Mesendoderm (in vitro differentiated cells): Measurements from ENCODE around the gene MT1X.

Experiments used
- DNase-seq: peaks from one replicate; pipeline ENCODE4 v3.0.0; 2013
- H2AK5ac ChIP-seq: 2 replicates; pipeline ENCODE4 v1.6.1; 2013; ENCODE audit warnings: low read length, inconsistent platforms
- H2BK120ac ChIP-seq: 2 replicates; pipeline ENCODE4 v1.6.1; 2013; ENCODE audit warnings: low read depth, mild to moderate bottlenecking, low read length, moderate library complexity, mixed read lengths
- H2BK15ac ChIP-seq: replicated peaks from 2 replicates; pipeline ENCODE4 v1.6.1; 2013; ENCODE audit warnings: low read depth, mild to moderate bottlenecking, moderate library complexity
- H2BK5ac ChIP-seq: 2 replicates; pipeline ENCODE4 v1.6.1; 2013; ENCODE audit warnings: low read length, inconsistent platforms
- H3K18ac ChIP-seq: 2 replicates; pipeline ENCODE4 v1.6.1; 2013; ENCODE audit warnings: mild to moderate bottlenecking, low read length, mixed read lengths
- H3K23ac ChIP-seq: one replicate; pipeline ENCODE4 v1.6.1; 2013; ENCODE audit warnings: low read length
- H3K27ac ChIP-seq: 2 replicates; pipeline ENCODE4 v1.5.1; 2013; ENCODE audit warnings: low read depth, mild to moderate bottlenecking, inconsistent platforms, low read length, moderate library complexity
- H3K27me3 ChIP-seq: 2 replicates; pipeline ENCODE4 v1.6.1; 2013; ENCODE audit warnings: low read length, control low read depth, mild to moderate bottlenecking, inconsistent platforms; ENCODE audit not compliant: insufficient read depth, poor library complexity
- H3K36me3 ChIP-seq: 2 replicates; pipeline ENCODE4 v1.6.1; 2013; ENCODE audit warnings: low read length, inconsistent platforms; ENCODE audit not compliant: control insufficient read depth, insufficient read depth
- H3K4ac ChIP-seq: one replicate; pipeline ENCODE4 v1.6.1; 2013; ENCODE audit warnings: low read depth, mild to moderate bottlenecking, low read length, moderate library complexity
- H3K4me1 ChIP-seq: 2 replicates; pipeline ENCODE4 v1.6.1; 2013; ENCODE audit warnings: low read depth, low read length, inconsistent platforms; ENCODE audit not compliant: control insufficient read depth
- H3K4me2 ChIP-seq: 2 replicates; pipeline ENCODE4 v1.6.1; 2013; ENCODE audit warnings: low read length
- H3K4me3 ChIP-seq: 2 replicates; pipeline ENCODE4 v1.5.1; 2013; ENCODE audit warnings: mild to moderate bottlenecking, low read length
- H3K56ac ChIP-seq: one replicate; pipeline ENCODE4 v1.6.1; 2013; ENCODE audit warnings: low read length
- H3K79me1 ChIP-seq: 2 replicates; pipeline ENCODE4 v1.6.1; 2013; ENCODE audit warnings: low read length, inconsistent platforms
- H3K79me2 ChIP-seq: 2 replicates; pipeline ENCODE4 v1.6.1; 2013; ENCODE audit warnings: mild to moderate bottlenecking, low read length; ENCODE audit not compliant: control insufficient read depth, insufficient read depth
- H3K9ac ChIP-seq: 2 replicates; pipeline ENCODE4 v1.6.1; 2013; ENCODE audit warnings: low read length, inconsistent platforms
- H4K5ac ChIP-seq: one replicate; pipeline ENCODE4 v1.6.1; 2013; ENCODE audit warnings: low read length
- H4K8ac ChIP-seq: one replicate; pipeline ENCODE4 v1.6.1; 2013; ENCODE audit warnings: low read depth, mild to moderate bottlenecking, control low read depth, low read length, moderate library complexity
- WGBS: extraction: QIAGEN DNeasy Blood & Tissue Kit; methylation state at CpG from one replicate; pipeline ENCODE4 v1.1.7; 2013; ENCODE audit warnings: low lambda C conversion rate, missing lambda C conversion rate; ENCODE audit not compliant: insufficient coverage; ENCODE audit errors: extremely low coverage; 5-methylcytosine and 5-hydroxymethylcytosine counted together

Gene MT1X

GRCh38 chr16:56702836-56703235 is 20.6 kb downstream of the MT1X start:
- WGBS = no CpG with 5 or more reads among the region's 5 CpGs
- no peak for DNase-seq
- H2AK5ac ChIP-seq = no peak overlapping the region
- H3K79me1 ChIP-seq = no peaks in the 10 kb centered on the region
- no peaks in the 10 kb centered on the region for H3K4me1 ChIP-seq
- H3K27ac ChIP-seq = no peak overlapping the region
- no peaks in the 10 kb centered on the region for H3K36me3 ChIP-seq
- H2BK15ac ChIP-seq = no peak overlapping the region
- no peaks in the 10 kb centered on the region for H3K79me2 ChIP-seq
- no peak overlapping the region for H3K23ac ChIP-seq
- H4K5ac ChIP-seq = no peak overlapping the region
- no peak overlapping the region for H3K4me3 ChIP-seq
- H2BK120ac ChIP-seq = no peak overlapping the region
- H3K18ac ChIP-seq = no peak overlapping the region
- no peak overlapping the region for H2BK5ac ChIP-seq
- H3K4ac ChIP-seq = no peak overlapping the region
- no peaks in the 10 kb centered on the region for H3K27me3 ChIP-seq
- no peak overlapping the region for H3K56ac ChIP-seq
- H3K9ac ChIP-seq = no peak overlapping the region
- no peak overlapping the region for H4K8ac ChIP-seq
- H3K4me2 ChIP-seq = no peak overlapping the region

DNA sequence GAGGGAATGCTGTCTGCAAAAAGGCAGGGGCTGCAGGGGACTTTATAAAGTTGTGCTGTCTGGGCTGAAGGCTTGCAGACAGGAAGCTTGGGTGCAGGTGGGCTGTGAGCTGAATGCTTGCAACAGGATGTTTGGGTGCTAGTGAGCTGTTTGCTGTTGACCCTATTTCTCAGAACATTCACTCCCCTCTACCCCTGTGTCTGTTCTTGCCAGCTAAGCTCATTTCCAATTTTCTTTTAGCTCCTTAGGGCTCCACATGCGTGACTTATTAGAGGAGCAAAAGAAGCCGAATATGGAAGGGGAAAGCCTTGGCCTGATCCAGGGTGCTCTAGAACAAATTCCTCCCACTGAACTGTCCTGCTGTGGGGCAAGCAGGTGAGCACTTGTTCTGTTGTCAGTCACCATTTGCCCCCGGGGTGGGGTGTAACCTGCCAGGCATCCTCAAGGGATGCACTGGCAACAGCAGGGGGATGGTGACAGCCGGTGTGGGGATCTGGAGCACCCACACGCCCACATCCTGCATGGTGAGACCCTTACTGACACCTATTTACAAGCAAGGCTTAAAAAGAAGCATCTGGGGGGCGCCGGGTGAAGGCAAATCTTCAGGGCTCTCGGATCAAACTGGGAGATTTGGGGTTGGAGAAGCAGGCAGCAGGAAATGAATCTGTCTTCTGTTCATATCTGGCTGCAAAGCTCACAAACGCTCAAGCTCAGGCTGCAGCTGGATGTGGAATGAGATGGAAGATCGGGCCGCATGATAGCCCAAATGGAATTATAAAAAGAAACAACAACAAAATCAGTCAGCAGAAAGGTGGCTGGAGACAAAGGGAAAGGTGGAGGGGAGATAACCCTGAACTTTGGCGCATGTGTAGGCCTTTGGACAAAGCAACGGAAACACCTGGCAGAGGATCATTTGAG is 26.5 kb downstream of the MT1X start:
- no peak overlapping the region for H3K23ac ChIP-seq
- H3K4ac ChIP-seq = no peak overlapping the region

DNA sequence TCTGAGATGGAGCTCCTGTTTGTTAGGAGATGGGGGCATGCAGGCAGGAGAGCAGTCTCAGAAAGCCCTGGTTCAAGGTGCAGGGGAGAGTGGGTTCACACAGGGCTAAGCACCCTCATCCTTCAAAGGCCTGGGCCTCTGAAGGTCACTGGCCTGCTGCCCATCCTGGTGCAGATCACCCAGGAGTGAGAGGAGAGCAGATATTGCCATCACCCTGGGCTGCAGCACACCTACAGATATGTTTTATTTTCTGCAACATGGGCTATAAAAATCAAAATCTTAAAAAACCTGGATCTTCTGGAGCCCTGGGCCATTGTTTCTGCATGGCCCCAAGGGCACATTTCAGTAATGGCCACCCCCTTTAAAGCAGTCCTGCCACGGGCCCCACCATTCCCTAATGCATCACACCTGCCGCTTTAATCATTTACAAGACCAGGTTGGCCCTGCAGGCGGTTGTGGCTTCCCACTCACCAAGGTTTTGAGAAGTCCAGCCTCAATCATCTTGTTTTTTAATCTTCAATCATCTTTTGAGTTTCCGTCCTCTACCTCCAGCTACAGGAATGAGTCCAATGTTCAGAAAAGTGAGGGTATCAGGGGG is 27.3 kb downstream of the MT1X start:
- Histone ChIP-seq H3K27me3 (no peaks in the 10 kb centered on the region), H3K56ac (no peak overlapping the region), H3K18ac (no peak overlapping the region), H3K79me2 (no peaks in the 10 kb centered on the region), H4K5ac (no peak overlapping the region), H2BK15ac (no peak overlapping the region), H4K8ac (no peak overlapping the region), H3K36me3 (no peaks in the 10 kb centered on the region), H3K4me1 (no peaks in the 10 kb centered on the region), H2BK5ac (no peak overlapping the region), H3K4me3 (no peak overlapping the region), H3K27ac (no peak overlapping the region), H2AK5ac (no peak overlapping the region), H2BK120ac (no peak overlapping the region), H3K9ac (no peak overlapping the region), H3K4ac (no peak overlapping the region), H3K4me2 (no peak overlapping the region), H3K79me1 (no peaks in the 10 kb centered on the region), H3K23ac (no peak overlapping the region)
- no CpG with 5 or more reads among the region's 4 CpGs for WGBS
- no peak for DNase-seq

More for the DNA sequence above, 26.5 kb downstream of the MT1X start:
- Histone ChIP-seq H3K56ac (no peak overlapping the region), H2BK120ac (no peak overlapping the region), H3K4me2 (no peak overlapping the region), H3K4me3 (no peak overlapping the region), H3K4me1 (no peaks in the 10 kb centered on the region), H3K27ac (no peak overlapping the region), H4K8ac (no peak overlapping the region), H3K79me2 (no peaks in the 10 kb centered on the region), H4K5ac (no peak overlapping the region), H3K27me3 (no peaks in the 10 kb centered on the region), H2BK5ac (no peak overlapping the region), H2BK15ac (no peak overlapping the region), H3K18ac (no peak overlapping the region), H3K36me3 (no peaks in the 10 kb centered on the region), H3K9ac (no peak overlapping the region), H3K79me1 (no peaks in the 10 kb centered on the region), H2AK5ac (no peak overlapping the region)
- DNase-seq = no peak
- WGBS = no CpG with 5 or more reads among the region's 13 CpGs

DNA sequence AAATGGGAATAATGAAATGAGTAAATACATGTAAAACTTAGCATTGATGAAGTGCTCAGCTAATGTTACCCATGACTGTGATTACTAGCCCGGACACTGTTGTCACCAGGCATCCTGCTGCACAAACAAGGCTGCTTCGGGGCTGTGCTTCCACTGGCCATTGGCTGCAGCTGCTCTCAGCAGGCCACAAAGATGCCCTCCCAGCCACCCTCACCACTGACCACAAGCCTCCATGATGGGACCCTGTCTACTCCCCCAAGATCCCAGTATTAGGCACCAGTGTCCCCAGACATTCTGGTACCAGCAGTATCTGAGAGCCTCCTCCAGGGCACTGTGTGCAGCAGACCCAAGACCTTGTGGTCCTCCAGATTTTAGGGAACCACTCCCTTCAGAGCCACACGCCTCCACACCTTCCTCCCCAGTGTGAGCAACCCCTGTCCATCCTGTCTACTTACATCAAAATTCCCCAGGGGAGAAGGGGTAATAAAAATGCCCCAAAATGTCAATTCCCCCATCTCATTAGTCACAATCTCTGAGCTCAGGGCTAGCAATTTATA is 28.0 kb downstream of the MT1X start:
- no peaks in the 10 kb centered on the region for H3K36me3 ChIP-seq
- H3K79me2 ChIP-seq = no peaks in the 10 kb centered on the region
- H3K18ac ChIP-seq = no peak overlapping the region
- no peak overlapping the region for H4K8ac ChIP-seq
- H3K9ac ChIP-seq = no peak overlapping the region
- H3K27ac ChIP-seq = no peak overlapping the region
- H3K56ac ChIP-seq = no peak overlapping the region
- DNase-seq = no peak
- no peak overlapping the region for H3K4me2 ChIP-seq
- no peak overlapping the region for H2BK120ac ChIP-seq
- H3K27me3 ChIP-seq = no peaks in the 10 kb centered on the region
- H2AK5ac ChIP-seq = no peak overlapping the region
- no peak overlapping the region for H3K4me3 ChIP-seq
- H3K4ac ChIP-seq = no peak overlapping the region
- H2BK5ac ChIP-seq = no peak overlapping the region
- no peak overlapping the region for H4K5ac ChIP-seq
- H2BK15ac ChIP-seq = no peak overlapping the region
- no peak overlapping the region for H3K23ac ChIP-seq
- no CpG with 5 or more reads among the region's 3 CpGs for WGBS
- H3K79me1 ChIP-seq = no peaks in the 10 kb centered on the region
- H3K4me1 ChIP-seq = no peaks in the 10 kb centered on the region

DNA sequence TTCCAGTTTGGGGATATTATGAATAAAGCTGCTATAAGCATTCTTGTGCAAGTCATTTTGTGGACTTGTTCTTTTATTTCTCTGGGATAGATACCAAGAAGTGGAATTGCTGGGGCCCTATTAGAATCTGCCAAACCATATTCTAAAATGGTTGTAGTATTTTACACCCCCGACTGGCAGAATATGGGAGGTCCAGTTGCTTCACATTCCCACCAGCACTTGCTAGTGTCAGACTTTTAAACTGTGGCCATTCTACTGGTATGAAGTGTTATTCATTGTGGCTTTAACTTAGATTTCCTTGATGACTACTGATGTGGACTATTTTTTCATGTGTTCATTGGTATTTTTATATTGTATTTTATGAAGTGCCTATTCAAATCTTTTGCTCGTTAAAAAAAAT is 29.6 kb downstream of the MT1X start:
- Histone ChIP-seq H3K79me2 (no peaks in the 10 kb centered on the region), H3K23ac (no peak overlapping the region), H3K27ac (no peak overlapping the region), H3K4me1 (no peaks in the 10 kb centered on the region), H3K4me2 (no peak overlapping the region), H4K8ac (no peak overlapping the region), H2BK5ac (no peak overlapping the region), H3K36me3 (no peaks in the 10 kb centered on the region), H3K4me3 (no peak overlapping the region), H3K9ac (no peak overlapping the region), H2BK120ac (no peak overlapping the region), H3K4ac (no peak overlapping the region), H2BK15ac (no peak overlapping the region), H3K18ac (no peak overlapping the region), H3K27me3 (no peaks in the 10 kb centered on the region), H3K56ac (no peak overlapping the region), H4K5ac (no peak overlapping the region), H3K79me1 (no peaks in the 10 kb centered on the region), H2AK5ac (no peak overlapping the region)
- DNase-seq = no peak
- 100% methylated on average over 1 of the region's 2 CpGs for WGBS
